T1000 (cell line): ENCODE results near the gene PMEPA1.

ENCODE experiments used
- DNase-seq: peaks from one replicate; lab custom pipeline; 2025; ENCODE audit warnings: mixed read lengths; lab: John Stamatoyannopoulos, UW

PMEPA1 gene

DNA sequence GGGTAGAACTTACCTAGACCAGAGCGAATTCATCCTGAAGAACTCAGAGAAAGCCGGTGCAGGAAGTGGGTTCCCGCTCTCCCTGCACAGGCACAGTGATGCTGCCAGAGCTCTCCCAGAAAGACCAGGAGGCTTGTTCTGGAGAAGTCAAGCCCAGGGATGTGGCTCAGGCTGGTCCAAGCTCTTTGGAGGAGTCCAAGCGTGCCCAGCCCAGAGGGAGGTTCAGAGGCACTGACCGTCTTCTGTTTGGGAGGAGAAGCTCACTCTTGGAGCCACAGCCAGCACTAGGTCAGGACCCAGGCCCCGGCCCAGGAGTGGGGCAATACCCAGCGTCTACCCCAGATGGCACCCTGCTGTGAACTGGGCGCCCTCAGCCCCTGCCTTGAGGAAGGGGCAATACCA, 1.5 kb upstream of the PMEPA1 start:
- DNase-seq: no peak

DNA sequence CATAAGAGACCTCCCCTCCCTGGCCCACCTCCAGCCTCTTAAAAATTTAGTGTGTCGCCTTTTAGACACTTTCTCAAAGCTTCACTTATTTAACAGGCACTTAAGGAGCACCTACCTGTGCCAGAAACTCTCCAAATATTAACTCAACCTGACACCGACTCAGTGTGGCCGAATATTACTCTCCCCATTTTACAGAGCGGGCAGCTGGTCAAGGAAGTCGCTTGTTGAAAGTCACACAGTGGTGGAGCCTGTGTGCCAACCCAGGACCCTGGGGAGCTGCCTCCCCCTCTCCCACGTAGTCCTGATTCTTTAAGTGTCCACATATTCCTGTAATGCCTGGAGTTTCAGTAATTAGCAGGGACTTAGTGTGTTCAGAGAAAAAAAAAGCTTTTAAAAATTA, 1.0 kb upstream of the PMEPA1 start:
- no peak for DNase-seq

DNA sequence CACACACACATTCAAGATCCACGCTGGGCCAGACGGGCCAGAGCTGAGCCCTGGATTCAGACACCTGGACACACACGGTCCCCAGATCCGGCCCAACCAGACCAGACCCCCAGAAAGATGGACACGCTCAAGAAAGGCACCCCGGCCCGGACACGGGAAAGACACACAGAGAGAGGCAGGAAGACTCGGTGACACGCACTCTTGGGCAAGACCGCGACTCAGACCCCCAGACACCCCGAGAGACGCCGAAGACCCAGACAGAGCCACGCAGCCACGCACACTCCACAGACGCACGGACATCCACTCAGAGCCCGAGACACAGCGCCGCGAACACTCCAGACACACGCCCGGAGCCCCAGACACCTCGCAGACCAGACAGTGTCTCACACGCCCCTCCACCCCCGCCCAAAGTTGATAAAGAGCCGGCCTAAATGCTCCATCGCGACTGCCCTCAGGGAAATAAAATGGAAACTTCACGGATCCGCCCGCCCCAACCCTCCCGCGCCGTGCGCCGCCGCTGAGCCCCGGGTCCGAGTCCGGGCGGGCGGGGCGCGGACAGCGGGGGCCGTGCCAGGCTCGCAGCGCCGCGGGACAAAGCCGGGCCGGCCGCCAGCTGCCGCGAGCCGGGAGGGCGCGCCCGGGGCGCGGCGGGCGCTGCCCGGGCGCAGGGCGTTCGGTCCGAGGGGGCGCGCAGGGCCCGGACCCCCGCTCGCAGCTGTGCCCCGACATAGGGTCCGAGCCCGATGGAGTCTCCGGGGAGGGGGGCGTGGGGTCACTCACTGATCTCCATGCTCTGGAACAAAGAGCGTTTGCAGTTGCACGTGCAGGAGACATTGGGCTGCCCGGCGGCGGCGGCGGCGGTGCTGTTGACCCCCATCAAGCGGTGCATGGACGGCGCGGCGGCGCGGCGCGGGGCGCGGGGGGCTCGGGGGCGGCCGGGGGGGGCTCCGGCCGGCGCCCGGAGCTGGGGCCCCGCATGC, 831 bp downstream of the PMEPA1 start:
- DNase-seq: no peak

DNA sequence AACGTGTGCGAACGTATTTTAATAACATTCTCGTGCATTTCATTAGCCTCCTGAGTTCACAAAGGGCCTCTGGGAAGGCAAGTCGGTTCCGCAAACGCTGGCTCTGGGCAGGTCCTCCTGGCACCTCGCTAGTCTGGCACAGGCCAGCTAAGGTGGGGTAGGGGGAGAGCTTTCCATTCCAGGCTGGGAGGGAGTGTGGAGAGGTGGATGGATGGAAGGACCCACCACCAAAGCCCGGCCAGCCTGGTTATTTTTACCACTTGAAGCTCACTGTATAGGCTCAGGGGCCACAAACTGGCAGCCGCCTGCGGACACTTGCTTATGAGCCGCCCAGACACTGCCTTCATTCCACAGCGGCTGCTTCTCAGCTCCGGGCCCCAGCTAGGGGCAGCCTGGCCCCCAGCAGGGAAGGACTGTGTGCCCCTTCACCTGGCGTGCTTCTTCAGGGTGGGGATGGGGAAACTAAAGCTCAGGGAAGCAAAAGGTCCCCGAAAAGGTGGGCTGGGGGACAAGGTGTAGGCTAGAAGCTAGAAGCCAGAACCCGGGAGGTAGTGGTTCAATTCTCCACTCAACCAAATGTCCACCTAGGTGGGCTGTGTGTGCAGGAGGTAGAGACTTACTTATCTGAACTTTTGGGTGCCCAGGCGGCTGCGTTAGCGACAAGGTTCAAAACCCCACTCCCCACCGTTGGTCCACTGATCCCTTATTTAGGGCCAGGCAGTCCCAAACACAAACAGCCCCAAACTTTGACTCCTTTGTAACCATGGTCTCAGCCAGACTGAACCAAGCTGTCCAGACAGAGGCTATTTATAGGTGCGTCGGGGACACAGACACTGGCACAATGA, 1.7 kb downstream of the PMEPA1 start:
- DNase-seq: no peak

DNA sequence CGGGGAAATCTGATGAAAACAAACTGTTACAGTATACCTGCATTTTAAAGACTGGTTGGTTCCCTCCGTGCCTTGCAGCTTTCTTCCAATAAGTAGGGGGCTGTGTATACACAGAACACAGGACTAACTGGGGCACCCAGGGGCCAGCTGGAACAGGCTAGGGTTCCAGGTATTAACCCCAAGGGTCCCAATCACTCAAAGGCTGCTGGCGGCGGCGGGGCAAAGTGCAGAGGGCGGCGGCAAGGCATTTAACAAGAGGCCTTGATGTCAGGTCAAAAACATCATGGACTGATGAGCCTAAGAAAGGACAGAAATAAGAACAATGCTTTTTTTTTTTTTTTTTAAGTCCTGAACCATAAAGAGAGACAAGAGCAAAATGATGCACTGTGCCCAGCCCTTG, 2.5 kb downstream of the PMEPA1 start:
- DNase-seq: no peak

DNA sequence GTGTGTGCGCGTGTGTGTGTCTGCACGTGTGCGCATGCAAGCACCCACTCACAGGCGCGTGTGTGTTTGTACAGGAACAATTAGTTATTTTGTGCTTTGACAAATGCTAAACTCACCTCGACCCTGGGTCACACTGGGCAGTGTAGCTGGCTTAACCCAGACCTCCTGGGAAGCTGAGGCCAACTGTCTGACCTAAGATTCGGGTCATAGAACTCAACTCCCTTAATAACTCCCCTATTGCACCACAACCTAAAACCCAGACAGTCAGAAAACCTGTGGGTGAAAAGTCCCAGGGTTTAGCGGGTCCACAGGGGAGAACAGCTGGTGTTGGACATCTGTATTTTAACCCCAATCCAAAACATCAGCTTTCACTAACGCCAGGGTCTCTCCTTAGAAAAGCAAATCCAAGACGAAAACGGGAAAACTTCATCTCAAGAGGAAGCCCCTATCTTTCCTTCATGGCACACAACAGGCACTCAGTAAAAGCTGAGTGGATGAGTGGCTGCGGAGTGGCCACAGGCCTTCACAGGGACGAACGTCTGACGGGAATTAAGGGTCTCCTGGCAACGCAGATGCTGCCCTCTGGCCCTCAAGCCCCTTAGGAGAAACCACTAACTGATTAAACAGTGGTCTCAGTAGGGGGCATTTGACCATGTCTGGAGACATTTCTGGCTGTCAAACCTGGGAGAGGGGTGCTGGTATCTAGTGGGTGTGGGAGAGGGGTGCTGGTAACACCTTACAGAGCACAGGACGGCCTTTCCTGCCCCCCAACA, 4.5 kb downstream of the PMEPA1 start:
- no peak for DNase-seq

DNA sequence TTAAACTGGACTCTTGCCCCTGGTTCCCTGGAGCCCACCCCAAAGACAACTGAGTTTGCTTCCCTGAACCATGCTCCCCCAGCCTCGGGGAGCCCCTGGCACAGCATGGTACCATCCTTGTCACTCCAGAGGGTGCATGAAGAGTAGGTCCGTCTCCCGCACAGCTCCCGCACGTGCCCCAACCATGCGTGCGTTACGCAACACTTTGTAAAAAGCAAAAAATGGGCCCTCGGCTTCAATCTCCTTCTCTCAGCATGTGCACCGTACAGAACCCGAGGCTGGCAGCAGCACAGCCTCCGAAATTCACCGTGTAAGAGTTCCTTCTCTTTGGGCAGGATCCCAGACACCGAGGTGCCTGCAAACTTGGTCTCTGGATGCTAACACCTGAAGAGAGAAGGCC, 5.6 kb downstream of the PMEPA1 start:
- no peak for DNase-seq

DNA sequence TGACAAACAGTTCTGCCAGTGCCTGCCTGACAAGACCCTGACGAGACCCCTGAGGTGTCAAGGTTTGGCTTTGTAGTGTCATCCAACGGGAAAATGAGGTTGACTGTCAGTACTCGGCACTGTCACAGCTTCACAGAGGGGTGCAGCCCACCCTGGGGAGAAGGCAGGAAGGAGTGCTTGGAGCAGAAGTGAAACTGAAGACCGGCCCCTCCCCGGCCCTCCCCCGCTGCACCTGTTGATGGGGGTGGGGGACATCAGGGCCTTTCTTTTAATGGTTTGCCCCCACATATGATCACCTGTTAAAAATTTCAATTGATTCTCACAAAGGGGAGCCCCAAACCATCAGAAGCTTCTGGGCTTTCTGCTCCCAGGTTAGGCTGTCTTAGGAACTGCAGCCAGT, 6.8 kb downstream of the PMEPA1 start:
- DNase-seq: no peak

DNA sequence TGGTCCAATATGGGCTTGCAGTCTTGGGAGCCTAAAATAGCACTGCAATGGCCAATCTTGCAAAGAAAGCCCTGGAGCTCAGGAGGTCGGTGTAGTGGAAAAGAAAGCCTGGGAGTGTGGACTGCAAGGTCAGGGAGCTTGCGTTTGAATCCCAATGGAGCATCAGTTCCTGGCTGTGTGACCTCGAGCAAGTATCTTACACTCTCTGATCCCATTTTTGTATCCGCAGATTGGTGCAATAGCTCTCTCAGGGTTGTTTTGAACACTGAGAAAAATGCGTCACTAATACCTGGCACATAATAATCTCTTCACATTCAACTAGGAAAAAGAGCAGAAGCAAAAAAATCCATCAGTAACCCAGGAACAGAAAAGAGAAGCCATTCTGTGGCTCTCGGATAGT, 7.3 kb downstream of the PMEPA1 start:
- DNase-seq: no peak

DNA sequence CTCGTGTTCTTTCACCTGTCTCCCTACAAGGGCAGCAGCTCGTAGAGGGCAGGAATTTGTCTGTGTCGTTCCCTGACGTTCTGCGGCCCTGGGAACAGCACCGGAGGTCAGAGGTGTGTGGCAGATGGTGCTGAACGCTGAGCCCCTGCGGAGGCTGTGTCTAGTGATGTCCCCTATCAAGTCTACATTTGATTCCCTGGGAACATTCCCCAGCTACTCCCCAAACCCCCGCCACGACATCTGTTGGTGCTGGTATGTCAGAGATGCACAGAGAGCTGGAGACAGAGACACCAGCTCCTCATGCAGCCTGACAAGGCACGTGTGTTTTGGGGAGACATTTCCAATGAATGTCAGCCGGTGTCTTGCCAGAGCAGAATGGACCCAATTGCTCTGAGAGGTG, 7.7 kb downstream of the PMEPA1 start:
- no peak for DNase-seq

DNA sequence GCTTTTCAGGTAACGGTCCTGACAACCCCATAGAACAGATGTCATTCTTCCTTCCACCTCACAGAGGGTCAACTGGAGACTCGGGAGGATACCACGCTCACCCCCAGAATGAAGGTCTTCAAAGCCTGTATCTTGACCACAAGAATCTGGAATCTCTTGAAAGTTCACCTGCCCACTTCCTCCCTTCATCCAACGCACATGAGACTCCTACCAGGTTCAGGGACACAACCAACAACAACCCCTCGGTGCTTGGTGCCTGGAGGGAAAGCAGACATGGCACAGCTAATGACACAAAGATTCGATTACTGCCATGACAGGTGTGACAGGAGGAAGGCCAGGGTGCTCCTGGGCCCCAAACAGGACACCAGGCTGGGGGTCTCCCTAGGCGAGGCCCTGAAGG, 8.2 kb downstream of the PMEPA1 start:
- DNase-seq: no peak

DNA sequence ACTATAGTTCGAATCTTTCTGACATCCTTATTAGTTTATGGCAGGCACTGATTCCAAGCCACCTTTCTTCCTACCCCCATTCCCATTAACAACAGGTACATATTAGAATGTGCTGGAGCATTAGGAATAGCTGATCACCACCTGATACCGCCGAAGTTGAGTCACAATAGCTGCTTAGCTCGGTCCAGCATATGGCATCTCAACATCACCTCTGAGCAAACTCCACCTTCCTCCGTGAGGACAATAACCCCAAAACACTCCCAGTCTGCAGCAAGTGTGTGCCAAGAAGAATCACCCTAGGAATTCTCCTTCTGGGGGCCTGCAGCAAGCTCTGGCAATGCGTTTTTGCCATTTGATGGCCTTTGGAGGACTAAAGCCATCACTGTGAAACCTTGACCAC, 8.7 kb downstream of the PMEPA1 start:
- no peak for DNase-seq

DNA sequence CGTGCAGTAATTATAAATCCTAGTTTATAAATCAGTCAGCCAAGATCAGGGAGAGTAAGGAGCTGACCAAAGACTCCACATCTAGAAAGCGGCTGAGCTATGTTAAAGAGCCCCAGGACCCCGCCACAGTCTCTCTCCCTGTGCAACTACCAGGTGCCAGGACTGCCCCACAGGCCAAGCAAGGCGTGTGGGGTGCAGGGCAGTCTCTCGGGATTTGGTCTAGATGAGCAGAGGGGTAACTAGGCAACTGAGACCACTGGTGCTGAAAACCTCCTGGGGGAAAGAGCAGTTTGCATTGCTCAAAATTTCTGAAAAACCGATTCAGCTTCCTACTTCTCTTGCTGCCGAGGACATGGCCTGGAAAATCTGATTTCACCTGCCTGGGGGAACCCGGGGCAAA, 10.4 kb downstream of the PMEPA1 start:
- DNase-seq: no peak

DNA sequence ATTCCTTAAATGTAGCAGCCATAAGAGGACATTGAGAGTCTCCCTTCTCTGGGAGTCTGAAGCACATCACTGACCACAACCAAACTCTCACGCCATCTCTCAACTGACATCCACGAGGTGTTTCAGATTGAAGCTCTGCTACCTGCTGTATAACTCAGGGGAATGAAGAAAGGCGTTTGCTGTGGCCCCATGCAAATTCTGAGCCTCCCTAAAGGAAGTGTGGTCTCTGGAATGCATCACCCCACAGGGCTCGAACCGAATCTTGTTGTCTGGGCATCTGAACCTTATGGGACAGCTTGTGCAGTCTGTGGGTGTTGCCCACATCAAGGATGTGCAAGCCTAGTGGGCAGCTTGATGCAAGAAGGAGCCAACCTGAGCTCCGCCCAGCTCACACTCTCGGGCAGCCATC, 10.9 kb downstream of the PMEPA1 start:
- no peak for DNase-seq

DNA sequence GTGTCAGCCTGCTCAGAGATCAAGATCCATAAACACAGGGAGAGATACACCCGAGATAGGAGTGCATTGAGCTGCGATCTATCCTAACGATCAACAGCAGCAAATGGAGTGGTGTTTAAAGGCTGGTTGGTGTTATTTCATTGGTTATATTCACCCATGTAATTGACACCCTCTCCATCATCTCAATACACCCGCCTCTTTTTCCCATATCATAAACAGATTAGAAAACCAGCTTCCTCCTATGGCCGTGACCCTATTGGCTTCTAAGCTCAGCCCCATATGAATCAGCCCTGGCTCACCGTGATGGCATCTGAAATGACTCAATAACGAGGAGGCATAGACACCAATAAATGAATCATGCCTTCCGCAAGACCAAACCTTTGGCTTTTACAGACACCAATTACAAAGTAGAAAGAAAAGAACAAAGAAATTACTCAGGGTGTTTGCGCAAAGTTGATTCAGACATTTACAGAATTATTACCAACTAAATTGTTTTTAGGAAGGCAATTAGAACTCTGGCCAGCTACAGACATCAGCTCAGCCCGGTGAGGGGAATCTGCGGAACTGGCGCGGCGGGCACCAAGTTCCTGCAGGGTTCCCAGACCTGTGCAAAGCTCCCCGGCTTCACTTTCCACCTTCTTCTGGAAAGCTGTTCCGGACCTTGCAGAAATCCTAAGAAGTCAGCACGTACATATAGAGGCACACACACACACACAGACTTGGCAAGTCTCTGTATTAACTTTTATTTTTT, 11.5 kb downstream of the PMEPA1 start:
- DNase-seq: peak; percentile 87

DNA sequence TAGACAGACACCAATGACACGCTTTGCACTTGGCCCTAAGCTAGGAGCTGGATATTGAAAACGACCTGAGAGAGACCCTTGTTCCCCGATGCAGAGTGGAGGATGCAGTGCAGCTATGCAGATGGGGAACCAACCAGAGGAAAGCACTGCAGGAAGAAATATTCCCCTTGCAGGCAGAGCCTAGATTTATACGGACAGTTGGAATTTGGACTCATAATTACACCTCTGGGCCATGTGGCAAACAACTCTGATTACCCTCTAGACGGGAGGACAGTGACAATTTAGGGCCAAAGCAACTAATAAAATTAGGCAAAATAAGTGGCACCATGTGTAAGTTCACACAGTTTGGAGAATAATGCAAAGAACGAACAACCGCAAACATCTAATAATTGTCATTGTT, 12.3 kb downstream of the PMEPA1 start:
- no peak for DNase-seq

DNA sequence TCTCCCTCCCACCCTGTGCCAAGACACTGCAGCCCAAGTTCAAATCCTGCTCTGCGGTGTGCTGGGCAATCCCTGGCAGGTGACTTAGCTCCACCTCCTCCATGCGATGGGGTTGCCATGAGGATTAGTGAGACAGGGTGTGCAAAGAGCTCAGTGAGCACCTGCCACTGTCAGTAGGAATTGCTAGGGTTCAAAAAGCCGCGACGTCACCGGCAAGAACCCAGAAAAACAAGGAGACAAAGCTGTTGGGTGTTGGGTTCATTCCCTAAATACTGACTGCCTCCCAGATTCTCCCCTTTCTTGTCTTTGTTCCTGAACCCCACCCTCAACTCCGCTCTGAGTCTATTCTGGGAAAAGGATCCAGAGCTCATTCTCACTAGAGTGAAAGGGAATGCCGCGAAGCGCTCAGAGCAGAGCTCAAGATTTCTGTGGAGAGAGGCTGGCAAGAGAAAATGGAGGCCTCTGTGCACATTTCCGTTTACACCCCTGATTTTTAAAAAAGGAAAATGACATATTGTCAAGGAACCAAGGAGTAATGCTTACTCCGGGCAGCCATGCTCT, 13.3 kb downstream of the PMEPA1 start:
- DNase-seq: no peak

DNA sequence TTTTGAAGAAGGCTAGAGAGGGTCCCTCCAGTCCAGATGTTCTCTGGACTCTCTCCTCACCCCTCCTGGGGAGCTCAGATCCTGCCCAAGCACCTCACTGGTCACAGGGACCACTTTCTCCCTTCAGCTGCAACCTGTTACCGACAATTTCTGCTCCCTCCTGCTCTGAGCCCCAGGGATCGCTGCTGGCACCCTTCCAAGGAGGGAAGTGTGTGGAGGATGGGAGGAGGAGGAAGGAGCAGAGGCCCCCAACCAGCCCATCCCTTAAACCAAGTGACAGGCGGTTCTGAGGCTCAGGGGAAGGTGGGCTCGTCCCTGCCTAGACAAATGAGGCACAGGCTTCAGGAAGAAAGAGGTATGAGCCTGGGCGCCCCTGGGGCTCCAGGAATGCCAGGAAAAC, 13.9 kb downstream of the PMEPA1 start:
- DNase-seq: no peak

DNA sequence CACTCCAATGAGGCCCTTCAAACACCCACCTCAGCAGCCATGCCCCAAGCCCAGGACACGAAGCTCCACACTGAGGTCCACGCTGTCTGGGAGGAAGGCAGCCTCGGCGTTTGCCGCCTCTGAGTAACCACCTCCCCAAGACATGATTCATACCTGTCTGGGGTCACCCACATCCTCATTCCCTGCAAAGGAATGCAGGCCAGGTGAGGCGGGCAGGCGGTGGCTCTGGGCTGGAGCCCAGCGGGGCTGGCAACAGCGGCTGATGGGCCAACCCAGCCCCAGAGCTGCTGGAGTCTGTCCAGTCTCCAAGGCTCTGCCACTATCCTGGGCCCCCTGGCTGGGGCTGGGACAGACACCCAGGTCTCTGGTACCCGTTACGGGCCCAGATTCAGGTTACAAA, 14.8 kb downstream of the PMEPA1 start:
- no peak for DNase-seq

DNA sequence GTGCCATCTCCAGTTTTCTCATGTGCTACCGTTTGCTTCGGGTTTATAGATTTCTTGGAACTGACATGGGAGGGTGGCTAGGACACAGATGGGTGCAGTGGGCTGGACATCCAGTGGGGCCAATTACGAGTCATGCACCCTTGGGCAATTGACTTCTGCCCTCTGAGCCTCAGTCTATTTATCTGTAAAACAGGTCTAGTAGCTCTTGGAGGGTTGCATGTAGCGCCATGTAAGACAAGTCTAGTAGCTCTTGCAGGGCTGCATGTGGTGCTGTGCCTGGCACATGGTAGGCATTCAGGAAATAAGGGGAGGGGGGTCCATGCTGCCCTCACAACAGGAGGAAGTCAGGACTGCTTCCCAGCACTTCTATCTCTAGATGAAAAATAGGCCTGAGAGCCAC, 15.3 kb downstream of the PMEPA1 start:
- DNase-seq: no peak

DNA sequence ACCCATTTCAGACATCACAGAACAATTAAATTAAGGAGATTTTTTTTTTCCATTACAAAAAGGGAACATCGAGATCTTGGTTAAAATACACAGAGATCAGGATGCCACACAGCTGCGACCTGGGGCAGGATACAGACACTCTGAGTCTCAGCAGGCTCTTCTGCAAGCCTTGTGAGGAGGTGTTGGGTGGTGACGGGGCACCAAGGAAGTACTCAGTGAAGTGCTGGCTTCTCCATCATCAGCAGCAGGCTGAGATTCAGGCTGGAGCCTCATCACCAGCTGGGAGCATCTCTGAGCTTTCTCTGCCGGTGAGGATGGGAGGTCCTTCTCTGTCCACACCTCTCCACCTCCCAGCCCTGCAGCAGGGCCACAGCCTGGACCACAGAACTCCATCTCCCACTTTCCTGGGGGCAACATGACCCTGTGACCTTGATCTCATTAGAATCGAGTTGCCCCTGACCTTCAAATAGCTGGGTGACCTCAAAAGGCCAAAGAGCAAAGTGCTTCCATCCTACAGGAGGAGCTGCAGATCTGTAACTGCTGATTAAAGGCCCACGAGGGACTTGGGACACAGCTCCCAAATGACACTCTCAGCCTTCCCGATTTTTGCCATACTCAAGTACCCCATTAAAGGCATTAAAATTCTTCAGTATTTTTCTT, 16.0 kb downstream of the PMEPA1 start:
- DNase-seq: no peak
